ENCODE data around the gene ASXL3.

The ASXL3 gene

GRCh38 chr18:33580546-33580945 lies 2.5 kb downstream of the ASXL3 start:
- POLR2A ChIA-PET, result interaction anchor here (1.3 kb wide), 1 partner anchor 91 kb away, joined by 3 read pairs; no protein-coding TSS in a partner anchor
- CTCF ChIA-PET, result no interaction called here
- no peak for DNase-seq (ENCODE audit: extremely low spot score)
- TF ChIP-seq ELF4 (IDR thresholded peaks at IDR 0.05), result no peak
- no peak for TF ChIP-seq SP1 (IDR thresholded peaks at IDR 0.05)
- no peak for TF ChIP-seq SUZ12 (IDR thresholded peaks at IDR 0.05)
- no peak for TF ChIP-seq PKNOX1 (IDR thresholded peaks at IDR 0.05)
- TF ChIP-seq FOXK2 (IDR thresholded peaks at IDR 0.05), result no peak
- TF ChIP-seq NFRKB (IDR thresholded peaks at IDR 0.05), result no peak
- TF ChIP-seq HDGF (IDR thresholded peaks at IDR 0.05; ENCODE audit: borderline replicate concordance), result no peak
- TF ChIP-seq TARDBP (IDR thresholded peaks at IDR 0.05), result no peak
- no peak for TF ChIP-seq L3MBTL2 (conservative IDR thresholded peaks at IDR 0.05)
- no peak for TF ChIP-seq ARNT (IDR thresholded peaks at IDR 0.05)
- no peak for TF ChIP-seq LEF1 (IDR thresholded peaks at IDR 0.05; ENCODE audit: borderline replicate concordance)
- TF ChIP-seq BHLHE40 (IDR thresholded peaks at IDR 0.05; ENCODE audit: borderline replicate concordance), result no peak

GRCh38 chr18:33581856-33582255 lies 3.8 kb downstream of the ASXL3 start:
- TF ChIP-seq HDGF (IDR thresholded peaks at IDR 0.05; ENCODE audit: borderline replicate concordance), result no peak
- TF ChIP-seq ARNT (IDR thresholded peaks at IDR 0.05), result no peak
- no peak for TF ChIP-seq ELF4 (IDR thresholded peaks at IDR 0.05)
- TF ChIP-seq TARDBP (IDR thresholded peaks at IDR 0.05), result no peak
- TF ChIP-seq LEF1 (IDR thresholded peaks at IDR 0.05; ENCODE audit: borderline replicate concordance), result no peak
- TF ChIP-seq SUZ12 (IDR thresholded peaks at IDR 0.05), result no peak
- TF ChIP-seq FOXK2 (IDR thresholded peaks at IDR 0.05), result no peak
- TF ChIP-seq BHLHE40 (IDR thresholded peaks at IDR 0.05; ENCODE audit: borderline replicate concordance), result no peak
- no peak; the same call in 1 of the 2 replicates for TF ChIP-seq PKNOX1 (IDR thresholded peaks at IDR 0.05)
- TF ChIP-seq L3MBTL2 (conservative IDR thresholded peaks at IDR 0.05), result no peak
- ChIA-PET CTCF (no interaction called here), POLR2A (no interaction called here)
- no peak for DNase-seq (ENCODE audit: extremely low spot score)

- DNase-seq (ENCODE audit: extremely low spot score), result no peak
- ChIA-PET CTCF (interaction anchor here (0.6 kb wide), 1 partner anchor 591 kb away, joined by 3 read pairs; no protein-coding TSS in a partner anchor), POLR2A (no interaction called here)
- TF ChIP-seq FOXK2 (IDR thresholded peaks at IDR 0.05), result no peak
- TF ChIP-seq LEF1 (IDR thresholded peaks at IDR 0.05; ENCODE audit: borderline replicate concordance), result no peak
- TF ChIP-seq CTBP1 (IDR thresholded peaks at IDR 0.05; ENCODE audit: borderline replicate concordance), result no peak
- TF ChIP-seq NFRKB (IDR thresholded peaks at IDR 0.05), result no peak
- TF ChIP-seq L3MBTL2 (conservative IDR thresholded peaks at IDR 0.05), result no peak
- no peak for TF ChIP-seq BHLHE40 (IDR thresholded peaks at IDR 0.05; ENCODE audit: borderline replicate concordance)
- no peak for TF ChIP-seq FOXA1 (IDR thresholded peaks at IDR 0.05)
These were observed 5.9 kb downstream of the ASXL3 start for GRCh38 chr18:33583901-33584300.

- POLR2A ChIA-PET, result no interaction called here
- CTCF ChIA-PET, result interaction anchor here (0.6 kb wide), 1 partner anchor 592 kb away, joined by 3 read pairs; no protein-coding TSS in a partner anchor
- TF ChIP-seq FOXA1 (IDR thresholded peaks at IDR 0.05), result no peak
- TF ChIP-seq FOXK2 (IDR thresholded peaks at IDR 0.05), result no peak
- no peak for TF ChIP-seq L3MBTL2 (conservative IDR thresholded peaks at IDR 0.05)
- no peak for TF ChIP-seq ELF4 (IDR thresholded peaks at IDR 0.05)
- TF ChIP-seq ZNF384 (IDR thresholded peaks at IDR 0.05), result no peak
- no peak for TF ChIP-seq SP1 (IDR thresholded peaks at IDR 0.05)
- TF ChIP-seq NFRKB (IDR thresholded peaks at IDR 0.05), result no peak
- no peak for TF ChIP-seq CTBP1 (IDR thresholded peaks at IDR 0.05; ENCODE audit: borderline replicate concordance)
- no peak for TF ChIP-seq LEF1 (IDR thresholded peaks at IDR 0.05; ENCODE audit: borderline replicate concordance)
- TF ChIP-seq ARNT (IDR thresholded peaks at IDR 0.05), result no peak
- no peak for TF ChIP-seq TARDBP (IDR thresholded peaks at IDR 0.05)
- no peak for TF ChIP-seq PKNOX1 (IDR thresholded peaks at IDR 0.05)
- DNase-seq (ENCODE audit: extremely low spot score), result no peak
These were observed 6.8 kb downstream of the ASXL3 start for GRCh38 chr18:33584548-33585430.

GRCh38 chr18:33585431-33585775 lies 7.4 kb downstream of the ASXL3 start:
- no peak for DNase-seq (ENCODE audit: extremely low spot score)
- POLR2A ChIA-PET, result no interaction called here
- CTCF ChIA-PET, result no interaction called here
- TF ChIP-seq HDGF (IDR thresholded peaks at IDR 0.05; ENCODE audit: borderline replicate concordance) (no peak), ZNF384 (IDR thresholded peaks at IDR 0.05) (no peak), L3MBTL2 (conservative IDR thresholded peaks at IDR 0.05) (no peak), PKNOX1 (IDR thresholded peaks at IDR 0.05) (peak; percentile 35; the same call in 1 of the 2 replicates), SP1 (IDR thresholded peaks at IDR 0.05) (no peak)

- ChIA-PET POLR2A (no interaction called here), CTCF (no interaction called here)
- no peak for TF ChIP-seq L3MBTL2 (conservative IDR thresholded peaks at IDR 0.05)
- no peak for TF ChIP-seq ELF4 (IDR thresholded peaks at IDR 0.05)
- TF ChIP-seq TARDBP (IDR thresholded peaks at IDR 0.05), result no peak
- TF ChIP-seq FOXA1 (IDR thresholded peaks at IDR 0.05), result no peak
- TF ChIP-seq HDGF (IDR thresholded peaks at IDR 0.05; ENCODE audit: borderline replicate concordance), result no peak
- no peak for TF ChIP-seq ARNT (IDR thresholded peaks at IDR 0.05)
- TF ChIP-seq FOXM1 (IDR thresholded peaks at IDR 0.05; ENCODE audit: borderline replicate concordance), result no peak
- no peak for TF ChIP-seq PKNOX1 (IDR thresholded peaks at IDR 0.05)
- no peak for TF ChIP-seq ZNF384 (IDR thresholded peaks at IDR 0.05)
- TF ChIP-seq BHLHE40 (IDR thresholded peaks at IDR 0.05; ENCODE audit: borderline replicate concordance), result no peak
- TF ChIP-seq SUZ12 (IDR thresholded peaks at IDR 0.05), result no peak
- no peak for TF ChIP-seq NFRKB (IDR thresholded peaks at IDR 0.05)
- no peak for TF ChIP-seq FOXK2 (IDR thresholded peaks at IDR 0.05)
- TF ChIP-seq LEF1 (IDR thresholded peaks at IDR 0.05; ENCODE audit: borderline replicate concordance), result no peak
- TF ChIP-seq CTBP1 (IDR thresholded peaks at IDR 0.05; ENCODE audit: borderline replicate concordance), result no peak
- TF ChIP-seq SP1 (IDR thresholded peaks at IDR 0.05), result no peak
- DNase-seq (ENCODE audit: extremely low spot score), result no peak
These were observed 10.3 kb downstream of the ASXL3 start for GRCh38 chr18:33588361-33588760.
